Activated CD8-positive, alpha-beta memory T cell treated with anti-CD3 and anti-CD28 coated beads, Interleukin-2, amount 10 ng/mL, durations not matched to agents 7 days and 5 days (primary cell): ENCODE measurements around the gene FAM168A. TPM values are rescaled to one million over a fixed set of nuclear protein-coding genes. Genes with fewer than 3 reads are reported as not detected.

Experiments
- ATAC-seq: fragments of 150-1000 bp; cut with Tn5 transposase; one replicate; pipeline ENCODE4 v1.10.0; 2021; ENCODE audit warnings: moderate library complexity
- CTCF ChIA-PET: fragments of 350-600 bp; sonication (Branson Sonifier 250); formaldehyde crosslinking; loops from one replicate; lab custom pipeline; 2021; ENCODE audit warnings: antibody characterized with exemption; lab: Charles Lee
- DNase-seq: peaks from one replicate; pipeline ENCODE4 v3.0.0-alpha.2; 2020
- H3K27ac Mint-ChIP-seq: one replicate; pipeline ENCODE4 v1.8.0; 2021; ENCODE audit warnings: mild to moderate bottlenecking, mixed read lengths
- H3K27me3 Mint-ChIP-seq: one replicate; pipeline ENCODE4 v1.8.0; 2021; ENCODE audit warnings: mixed read lengths
- H3K36me3 Mint-ChIP-seq: one replicate; pipeline ENCODE4 v1.8.0; 2021; ENCODE audit warnings: mild to moderate bottlenecking, mixed read lengths
- H3K4me1 Mint-ChIP-seq: one replicate; pipeline ENCODE4 v1.8.0; 2021; ENCODE audit warnings: mixed read lengths
- H3K4me3 Mint-ChIP-seq: one replicate; pipeline ENCODE4 v1.8.0; 2021; ENCODE audit warnings: mild to moderate bottlenecking, moderate library complexity, mixed read lengths
- H3K9me3 Mint-ChIP-seq: one replicate; pipeline ENCODE4 v1.8.0; 2022; ENCODE audit warnings: low read depth, mixed read lengths
- total RNA-seq, 2 experiments: library from RNA; stranded (reverse); gene quantifications; one replicate each; pipeline ENCODE4 v1.2.3, GENCODE V29; 2021

FAM168A gene
- total RNA-seq, 2 experiments from 2014 or later: 19.3 to 20.5 TPM

DNA sequence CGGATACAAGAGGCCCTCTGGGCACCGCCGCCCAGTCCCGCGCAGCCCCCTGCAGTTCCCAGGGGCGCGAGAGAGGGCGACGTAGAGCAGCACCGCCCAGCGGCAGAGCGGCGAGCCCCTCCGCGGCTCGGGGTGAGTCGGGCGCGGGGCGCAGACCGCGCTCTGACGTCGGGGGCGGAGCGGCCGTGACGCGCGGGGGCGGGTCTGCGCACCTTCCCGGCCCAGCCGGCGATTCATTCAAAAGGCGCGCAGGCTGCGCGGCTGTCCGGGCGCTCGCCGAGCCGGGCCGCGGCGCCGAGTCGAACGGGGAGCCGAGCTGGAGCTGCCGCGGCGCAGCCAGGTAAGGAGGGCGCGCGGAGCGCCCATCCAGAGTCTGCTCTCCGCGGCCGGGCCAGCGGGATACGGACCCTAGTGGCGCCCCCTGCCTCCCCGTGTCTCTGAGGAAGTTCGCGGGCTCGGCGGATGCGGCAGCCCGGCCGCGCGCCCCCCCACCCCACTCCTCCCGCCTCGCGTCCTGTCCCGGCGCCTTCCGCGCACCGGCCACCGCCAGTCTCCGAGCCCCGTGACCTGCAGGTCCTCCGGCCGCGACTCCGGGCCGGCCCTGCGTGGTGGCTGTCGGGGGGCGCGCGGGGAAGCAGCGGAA, 221.6 kb downstream of the FAM168A start, which contains the start of gene RELT:
Gene RELT (plus strand): TSS at position 240 of the 643 bp plus-strand sequence. CDS start 12,738 bp downstream, outside the sequence.
- no peaks in the 10 kb centered on the region for H3K9me3 Mint-ChIP-seq
- peaks cover 49% of the 10 kb centered on the region for H3K4me1 Mint-ChIP-seq
- peak within 1 kb of the TSS; percentile 99 for H3K27ac Mint-ChIP-seq
- peak within 1 kb of the TSS; percentile 97 for H3K4me3 Mint-ChIP-seq
- CTCF ChIA-PET: interaction anchor here (0.7 to 4.0 kb wide), 9 partner anchors 9 to 164 kb away, joined by 3 to 20 read pairs (median 4); no protein-coding TSS in a partner anchor
- peak; percentile 81 for ATAC-seq
- H3K36me3 Mint-ChIP-seq: peaks cover 8% of the 10 kb centered on the region
- DNase-seq: peak; percentile 94
- H3K27me3 Mint-ChIP-seq: no peaks in the 10 kb centered on the region

- Mint-ChIP-seq H3K27ac (peak overlapping the region; percentile 84), H3K36me3 (peaks cover 8% of the 10 kb centered on the region), H3K4me1 (peaks cover 44% of the 10 kb centered on the region), H3K27me3 (no peaks in the 10 kb centered on the region), H3K9me3 (no peaks in the 10 kb centered on the region), H3K4me3 (peak overlapping the region; percentile 97)
- DNase-seq (no peak), ATAC-seq (no peak)
- CTCF ChIA-PET: interaction anchor here (1.0 to 4.0 kb wide), 5 partner anchors 10 to 17 kb away, joined by 3 to 20 read pairs (median 4); no protein-coding TSS in a partner anchor
These were observed 222.1 kb downstream of the FAM168A start for GRCh38 chr11:73375830-73376159.

GRCh38 chr11:73374151-73374550, 223.8 kb downstream of the FAM168A start:
- Mint-ChIP-seq H3K4me1 (peaks cover 35% of the 10 kb centered on the region), H3K27ac (no peak overlapping the region), H3K4me3 (no peak overlapping the region), H3K27me3 (no peaks in the 10 kb centered on the region), H3K9me3 (no peaks in the 10 kb centered on the region), H3K36me3 (peaks cover 7% of the 10 kb centered on the region)
- CTCF ChIA-PET: interaction anchor here (1.6 to 4.0 kb wide), 4 partner anchors 8 to 79 kb away, joined by 4 to 20 read pairs (median 14); no protein-coding TSS in a partner anchor
- ATAC-seq: no peak
- DNase-seq: no peak

- Mint-ChIP-seq H3K27me3 (no peaks in the 10 kb centered on the region), H3K9me3 (no peaks in the 10 kb centered on the region), H3K27ac (no peak overlapping the region), H3K36me3 (peaks cover 5% of the 10 kb centered on the region), H3K4me1 (peaks cover 26% of the 10 kb centered on the region), H3K4me3 (no peak overlapping the region)
- no peak for DNase-seq
- no peak for ATAC-seq
- CTCF ChIA-PET: interaction anchor here (1.3 to 2.5 kb wide), 4 partner anchors 9 to 289 kb away, joined by 3 to 14 read pairs (median 7); no protein-coding TSS in a partner anchor
These were observed 225.4 kb downstream of the FAM168A start for GRCh38 chr11:73372375-73372993.

GRCh38 chr11:73367482-73368024, 230.4 kb downstream of the FAM168A start:
- H3K4me3 Mint-ChIP-seq: no peak overlapping the region
- H3K9me3 Mint-ChIP-seq: no peaks in the 10 kb centered on the region
- CTCF ChIA-PET: interaction anchor here (1.5 to 3.8 kb wide), 3 partner anchors 8 to 16 kb away, joined by 4 to 22 read pairs (median 20); partner anchors contain the start of gene RELT

DNA sequence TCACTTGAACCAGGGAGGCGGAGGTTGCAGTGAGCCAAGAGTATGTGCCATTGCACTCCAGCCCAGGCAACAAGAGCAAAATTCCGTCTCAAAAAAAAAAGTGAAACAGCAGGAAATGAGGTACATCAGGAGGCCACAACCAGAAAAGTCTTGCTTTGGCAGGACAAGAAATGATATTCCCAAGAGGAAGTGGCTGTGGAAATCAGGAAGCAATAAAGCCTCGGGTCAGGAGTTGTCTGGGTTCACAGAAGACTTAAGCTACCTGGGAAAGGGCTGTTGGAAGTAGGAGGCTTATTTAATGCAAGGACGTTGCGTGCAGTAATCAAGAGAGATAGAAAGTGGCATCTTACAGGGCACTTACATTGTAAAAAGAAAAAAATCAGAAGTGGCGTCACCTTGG, 231.0 kb downstream of the FAM168A start:
- ATAC-seq (no peak), DNase-seq (no peak)
- H3K27ac Mint-ChIP-seq: peak overlapping the region; percentile 83
- no peaks in the 10 kb centered on the region for H3K27me3 Mint-ChIP-seq
- H3K36me3 Mint-ChIP-seq: no peaks in the 10 kb centered on the region
- peaks cover 27% of the 10 kb centered on the region for H3K4me1 Mint-ChIP-seq
- H3K4me3 Mint-ChIP-seq: no peak overlapping the region
- CTCF ChIA-PET: interaction anchor here (1.0 to 3.8 kb wide), 5 partner anchors 9 to 27 kb away, joined by 4 to 22 read pairs (median 4); partner anchors contain the start of gene RELT
- no peaks in the 10 kb centered on the region for H3K9me3 Mint-ChIP-seq

More at GRCh38 chr11:73367482-73368024, 230.4 kb downstream of the FAM168A start:
- no peaks in the 10 kb centered on the region for H3K27me3 Mint-ChIP-seq
- ATAC-seq: no peak
- no peaks in the 10 kb centered on the region for H3K36me3 Mint-ChIP-seq
- peak overlapping the region; percentile 83 for H3K27ac Mint-ChIP-seq
- peaks cover 31% of the 10 kb centered on the region for H3K4me1 Mint-ChIP-seq
- DNase-seq: no peak

DNA sequence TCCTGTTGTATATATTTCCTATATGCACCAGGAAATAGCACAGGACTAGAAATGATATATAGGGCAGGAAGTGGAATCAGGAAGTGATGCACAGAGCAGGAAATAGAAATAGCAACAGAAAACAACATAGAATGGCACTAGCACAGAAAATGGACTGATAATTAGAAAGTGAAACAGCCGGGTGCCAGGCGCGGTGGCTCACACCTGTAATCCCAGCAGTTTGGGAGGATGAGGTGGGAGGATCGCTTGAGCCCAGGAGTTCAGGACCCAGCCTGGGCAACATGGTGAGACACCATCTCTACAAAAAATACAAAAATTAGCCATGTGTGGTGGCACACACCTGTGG, 231.7 kb downstream of the FAM168A start:
- CTCF ChIA-PET: interaction anchor here (1.0 to 3.8 kb wide), 9 partner anchors 9 to 58 kb away, joined by 3 to 22 read pairs (median 4); partner anchors contain the start of genes ARHGEF17 and RELT
- peak overlapping the region; percentile 83 for H3K27ac Mint-ChIP-seq
- no peaks in the 10 kb centered on the region for H3K36me3 Mint-ChIP-seq
- no peaks in the 10 kb centered on the region for H3K9me3 Mint-ChIP-seq
- DNase-seq (peak; percentile 60), ATAC-seq (peak; percentile 88)
- H3K27me3 Mint-ChIP-seq: no peaks in the 10 kb centered on the region
- peaks cover 25% of the 10 kb centered on the region for H3K4me1 Mint-ChIP-seq
- peak overlapping the region; percentile 37 for H3K4me3 Mint-ChIP-seq

GRCh38 chr11:73365352-73366264, 232.3 kb downstream of the FAM168A start:
- Mint-ChIP-seq H3K27me3 (no peaks in the 10 kb centered on the region), H3K9me3 (no peaks in the 10 kb centered on the region)
- peak; percentile 8 for ATAC-seq

GRCh38 chr11:73363147-73363546, 234.8 kb downstream of the FAM168A start:
- Mint-ChIP-seq H3K4me1 (peaks cover 24% of the 10 kb centered on the region), H3K9me3 (no peaks in the 10 kb centered on the region), H3K4me3 (no peak overlapping the region), H3K27me3 (no peaks in the 10 kb centered on the region), H3K36me3 (no peaks in the 10 kb centered on the region), H3K27ac (no peak overlapping the region)
- DNase-seq (no peak), ATAC-seq (no peak)
- CTCF ChIA-PET: interaction anchor here (0.8 to 2.2 kb wide), 7 partner anchors 9 to 298 kb away, joined by 3 to 16 read pairs (median 5); no protein-coding TSS in a partner anchor

More at GRCh38 chr11:73365352-73366264, 232.3 kb downstream of the FAM168A start:
- Mint-ChIP-seq H3K36me3 (no peaks in the 10 kb centered on the region), H3K27ac (peak overlapping the region; percentile 83), H3K4me3 (peak overlapping the region; percentile 37), H3K4me1 (peaks cover 25% of the 10 kb centered on the region)
- no peak for DNase-seq
- CTCF ChIA-PET: interaction anchor here (1.0 to 3.8 kb wide), 11 partner anchors 10 to 296 kb away, joined by 3 to 22 read pairs (median 4); partner anchors contain the start of genes ARHGEF17 and RELT

DNA sequence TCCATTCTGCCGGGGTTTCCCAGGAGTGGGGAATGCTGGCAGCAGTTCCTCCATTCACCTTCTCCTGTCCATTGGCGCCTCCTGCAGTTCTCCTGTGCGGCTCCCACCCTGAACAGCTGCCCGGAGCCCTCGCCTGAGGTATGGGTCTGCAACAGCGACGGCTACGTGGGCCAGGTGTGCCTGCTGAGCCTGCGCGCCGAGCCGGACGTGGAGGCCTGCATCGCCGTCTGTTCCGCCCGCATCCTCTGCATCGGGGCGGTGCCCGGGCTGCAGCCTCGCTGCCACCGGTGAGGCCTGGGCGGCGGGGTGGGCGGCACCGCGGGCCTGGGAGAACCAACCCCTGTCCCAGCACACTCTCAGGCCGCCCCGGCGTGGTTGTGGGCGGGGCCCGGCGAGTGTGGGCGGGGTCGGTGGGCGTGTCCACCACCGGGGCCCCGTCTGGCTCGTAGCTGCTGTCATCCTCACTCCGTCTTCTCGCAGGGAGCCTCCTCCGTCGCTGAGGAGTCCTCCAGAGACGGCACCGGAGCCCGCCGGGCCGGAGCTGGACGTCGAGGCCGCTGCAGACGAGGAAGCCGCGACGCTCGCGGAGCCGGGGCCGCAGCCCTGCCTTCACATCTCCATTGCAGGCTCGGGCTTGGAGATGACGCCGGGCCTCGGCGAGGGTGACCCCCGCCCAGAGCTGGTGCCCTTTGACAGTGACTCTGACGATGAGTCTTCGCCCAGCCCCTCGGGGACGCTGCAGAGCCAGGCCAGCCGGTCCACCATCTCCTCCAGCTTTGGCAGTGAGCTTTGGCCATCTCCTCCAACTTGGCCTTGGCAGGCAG, 235.7 kb downstream of the FAM168A start:
- H3K36me3 Mint-ChIP-seq: no peaks in the 10 kb centered on the region
- DNase-seq (no peak), ATAC-seq (no peak)
- no peaks in the 10 kb centered on the region for H3K9me3 Mint-ChIP-seq
- CTCF ChIA-PET: interaction anchor here (1.0 to 2.2 kb wide), 4 partner anchors 8 to 299 kb away, joined by 4 to 16 read pairs (median 5); no protein-coding TSS in a partner anchor
- peaks cover 16% of the 10 kb centered on the region for H3K4me1 Mint-ChIP-seq
- H3K27ac Mint-ChIP-seq: no peak overlapping the region
- no peak overlapping the region for H3K4me3 Mint-ChIP-seq
- no peaks in the 10 kb centered on the region for H3K27me3 Mint-ChIP-seq

DNA sequence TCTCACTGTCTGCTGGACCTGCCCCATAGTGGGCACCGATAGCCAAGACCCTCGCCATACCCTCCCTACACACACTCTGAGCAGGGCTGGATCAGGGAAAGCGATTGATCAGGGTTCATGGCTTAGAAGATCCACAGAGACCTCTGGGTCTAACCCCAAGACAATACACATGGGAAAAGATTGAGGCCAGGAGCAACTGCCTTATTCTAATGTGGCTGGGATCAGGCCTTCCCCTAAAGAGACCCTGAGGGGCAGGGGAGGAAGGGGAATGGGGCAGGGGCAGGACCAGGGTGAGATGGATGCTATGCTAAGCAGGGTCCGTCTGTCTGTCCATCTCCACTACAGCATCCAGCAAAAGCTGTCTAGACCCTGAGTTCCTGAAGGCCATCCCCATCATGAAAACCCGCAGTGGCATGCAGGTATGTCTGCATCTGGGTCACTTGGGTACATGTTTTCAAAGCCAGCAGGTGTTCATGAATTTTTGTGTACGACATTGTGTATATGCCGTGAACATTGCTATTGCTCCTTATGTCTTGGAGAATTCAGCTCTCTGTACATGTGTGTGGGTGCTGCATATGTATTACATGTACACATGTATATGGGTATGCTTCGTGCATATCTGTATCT, 237.1 kb downstream of the FAM168A start:
- Mint-ChIP-seq H3K9me3 (no peaks in the 10 kb centered on the region), H3K36me3 (no peaks in the 10 kb centered on the region), H3K4me1 (peaks cover 5% of the 10 kb centered on the region), H3K4me3 (no peak overlapping the region), H3K27me3 (no peaks in the 10 kb centered on the region), H3K27ac (no peak overlapping the region)
- DNase-seq: no peak
- CTCF ChIA-PET: interaction anchor here (0.7 to 2.5 kb wide), 12 partner anchors 9 to 300 kb away, joined by 3 to 27 read pairs (median 4); partner anchors contain the start of gene ARHGEF17
- ATAC-seq: no peak
